Astrocyte of the spinal cord (primary cell): ENCODE results near the gene CREBL2.

Experiments used
- DNase-seq: peaks from one replicate; pipeline ENCODE4 v3.0.0; 2011; ENCODE audit warnings: low read depth, low spot score
- H3K4me3 ChIP-seq: 2 replicates; pipeline ENCODE4 v1.5.1; 2011; ENCODE audit warnings: low read depth, mild to moderate bottlenecking, low read length, moderate library complexity
- in situ Hi-C: cut with HindIII; loops from 2 replicates; pipeline ENCODE4 v1.10.0; 2017; ENCODE audit warnings: low sequenced_read_pairs
- TF ChIP-seq, protein P1 (sequence below): IDR thresholded peaks from 2 replicates; pipeline ENCODE4 v1.5.1; 2012; ENCODE audit warnings: low read depth, mild to moderate bottlenecking, low read length, inconsistent platforms

The CREBL2 gene

DNA sequence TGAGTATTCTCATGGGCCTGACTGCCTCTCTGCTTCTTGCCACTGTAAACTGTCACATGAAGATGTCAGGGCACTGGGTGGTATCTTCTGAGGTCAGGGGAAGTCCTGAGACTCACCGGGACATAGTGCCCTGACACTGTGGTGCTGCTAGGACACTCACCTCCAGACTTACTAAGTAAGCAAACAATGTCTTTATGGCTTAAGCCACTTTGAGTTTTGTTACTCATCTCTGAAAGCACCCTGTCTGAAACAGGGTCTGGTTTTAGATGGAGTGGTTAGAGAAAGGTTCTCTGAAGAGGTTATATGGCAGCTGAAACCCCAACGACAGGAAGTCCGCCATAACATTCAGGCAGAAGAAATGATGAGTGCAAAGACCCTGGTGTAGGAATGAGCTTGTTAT, 61.6 kb downstream of the CREBL2 start:
- in situ Hi-C loops: no loop called here

DNA sequence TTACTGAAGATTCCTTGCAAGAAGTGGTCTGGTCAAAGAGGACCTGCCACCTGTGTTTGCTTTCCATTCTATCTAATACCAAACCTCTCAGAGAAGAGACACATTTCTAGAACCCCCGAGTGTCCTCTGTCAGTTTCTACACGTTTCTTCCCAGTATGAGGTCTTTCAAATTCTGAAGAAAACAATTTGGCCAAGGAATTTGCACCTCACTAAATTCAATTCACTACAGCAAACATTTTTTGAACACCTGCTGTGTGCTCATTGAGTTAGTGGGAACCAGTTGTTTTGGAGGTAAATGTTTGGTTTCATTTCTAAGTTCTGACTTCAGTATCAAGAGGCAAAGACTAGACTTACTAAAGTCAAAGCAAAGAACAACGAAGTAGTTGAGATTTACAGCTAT, 64.9 kb downstream of the CREBL2 start:
- no peak overlapping the region for H3K4me3 ChIP-seq
- TF ChIP-seq, protein P1, sequence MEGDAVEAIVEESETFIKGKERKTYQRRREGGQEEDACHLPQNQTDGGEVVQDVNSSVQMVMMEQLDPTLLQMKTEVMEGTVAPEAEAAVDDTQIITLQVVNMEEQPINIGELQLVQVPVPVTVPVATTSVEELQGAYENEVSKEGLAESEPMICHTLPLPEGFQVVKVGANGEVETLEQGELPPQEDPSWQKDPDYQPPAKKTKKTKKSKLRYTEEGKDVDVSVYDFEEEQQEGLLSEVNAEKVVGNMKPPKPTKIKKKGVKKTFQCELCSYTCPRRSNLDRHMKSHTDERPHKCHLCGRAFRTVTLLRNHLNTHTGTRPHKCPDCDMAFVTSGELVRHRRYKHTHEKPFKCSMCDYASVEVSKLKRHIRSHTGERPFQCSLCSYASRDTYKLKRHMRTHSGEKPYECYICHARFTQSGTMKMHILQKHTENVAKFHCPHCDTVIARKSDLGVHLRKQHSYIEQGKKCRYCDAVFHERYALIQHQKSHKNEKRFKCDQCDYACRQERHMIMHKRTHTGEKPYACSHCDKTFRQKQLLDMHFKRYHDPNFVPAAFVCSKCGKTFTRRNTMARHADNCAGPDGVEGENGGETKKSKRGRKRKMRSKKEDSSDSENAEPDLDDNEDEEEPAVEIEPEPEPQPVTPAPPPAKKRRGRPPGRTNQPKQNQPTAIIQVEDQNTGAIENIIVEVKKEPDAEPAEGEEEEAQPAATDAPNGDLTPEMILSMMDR: no peak
- DNase-seq: no peak
- in situ Hi-C loops: no loop called here

More for the DNA sequence above, 61.6 kb downstream of the CREBL2 start:
- H3K4me3 ChIP-seq: no peak overlapping the region
- TF ChIP-seq, protein P1: no peak
- no peak for DNase-seq

DNA sequence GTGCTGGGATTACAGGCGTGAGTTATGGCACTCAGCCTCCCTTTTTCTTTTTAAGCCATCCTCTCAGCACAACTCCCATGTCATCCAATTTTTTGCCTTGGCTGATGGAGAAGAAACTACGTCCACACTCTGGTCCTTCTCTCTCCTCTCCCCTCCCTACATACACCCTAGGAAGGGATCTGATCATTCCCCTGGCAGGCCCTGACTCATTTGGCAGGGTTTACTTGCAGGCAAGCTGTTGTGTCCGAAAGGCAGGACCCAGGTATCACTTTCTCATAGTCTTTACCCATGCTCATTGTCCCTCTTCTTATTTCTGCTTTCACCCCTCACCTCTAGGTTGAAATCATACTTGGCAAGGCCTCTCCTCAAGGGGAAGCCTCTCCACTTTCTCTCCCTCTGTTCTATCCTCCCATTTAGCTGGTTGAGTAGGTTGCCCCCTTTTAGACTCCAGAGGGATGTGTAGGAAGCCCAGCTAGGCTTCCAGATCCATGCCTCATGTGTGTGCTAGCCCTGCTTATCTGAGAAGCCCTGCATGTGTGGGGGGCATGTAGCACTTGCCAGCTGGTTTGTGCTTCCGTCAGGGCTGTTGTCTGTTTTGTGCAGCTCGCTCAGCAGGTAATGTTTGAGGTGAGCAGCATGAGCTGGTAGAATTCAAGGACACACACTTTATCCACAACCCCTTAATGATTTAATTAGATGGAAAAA, 69.5 kb downstream of the CREBL2 start:
- TF ChIP-seq, protein P1: no peak
- no peak overlapping the region for H3K4me3 ChIP-seq
- DNase-seq: no peak
- in situ Hi-C loops: no loop called here

DNA sequence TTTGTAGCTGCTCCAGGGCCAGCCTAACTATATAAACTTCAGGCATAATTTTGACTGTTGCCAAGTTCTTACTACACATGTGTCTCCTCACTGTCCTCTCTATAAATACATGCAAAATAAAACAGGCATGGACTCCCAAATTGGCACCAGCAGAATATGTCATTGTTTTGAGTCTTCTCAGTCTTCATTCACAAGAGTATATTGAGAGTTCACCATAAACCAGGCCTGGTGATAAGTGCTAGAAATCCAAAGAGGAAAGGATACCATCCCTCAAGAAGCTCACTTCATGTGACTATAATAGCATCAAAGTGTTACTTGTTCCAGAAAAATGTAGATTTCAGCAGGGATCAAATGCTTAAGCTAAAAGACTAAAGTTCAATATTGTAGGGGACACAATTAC, 70.6 kb downstream of the CREBL2 start:
- TF ChIP-seq, protein P1: no peak
- in situ Hi-C loops: no loop called here
- H3K4me3 ChIP-seq: no peak overlapping the region
- DNase-seq: no peak

GRCh38 chr12:12683136-12683697, 71.5 kb downstream of the CREBL2 start:
- TF ChIP-seq, protein P1: no peak
- H3K4me3 ChIP-seq: no peak overlapping the region
- DNase-seq: no peak
- in situ Hi-C loops: no loop called here

DNA sequence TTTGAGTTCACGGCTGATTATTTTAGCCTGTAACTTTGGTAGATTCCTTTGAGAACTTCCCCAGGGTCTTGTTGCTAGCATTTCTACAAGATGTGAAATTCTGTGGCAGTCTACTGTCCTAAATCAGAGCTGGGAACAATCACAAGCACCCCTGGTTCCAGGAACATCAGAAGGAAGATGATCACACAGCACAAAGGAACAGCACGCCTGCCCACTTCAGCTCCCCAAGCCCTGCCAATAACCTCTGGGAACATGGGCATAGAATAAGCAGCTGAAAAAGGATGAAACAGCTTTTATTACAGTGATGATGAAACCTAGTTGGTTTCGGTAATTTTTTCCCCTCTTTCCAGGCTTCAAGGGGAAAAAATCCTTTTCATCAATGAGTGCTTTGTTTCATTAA, 72.0 kb downstream of the CREBL2 start:
- TF ChIP-seq, protein P1: no peak
- DNase-seq: no peak
- no peak overlapping the region for H3K4me3 ChIP-seq
- in situ Hi-C loops: no loop called here
